GM21786 (cell line): Measurements from ENCODE around the gene PPP3R2.
A peak's percentile ranks its signal among the peaks of the same experiment; 100 is the strongest.
"Not testable (repeated sequence)": the region's sequence is repeated elsewhere in the genome, so short reads cannot be mapped to it uniquely, and the experiment has no call there.

Experiments used
- ATAC-seq: cut with Tn5 transposase; IDR thresholded peaks from one replicate; pipeline ENCODE4 v1.9.1; 2021; ENCODE audit not compliant: unreplicated experiment

The PPP3R2 gene

DNA sequence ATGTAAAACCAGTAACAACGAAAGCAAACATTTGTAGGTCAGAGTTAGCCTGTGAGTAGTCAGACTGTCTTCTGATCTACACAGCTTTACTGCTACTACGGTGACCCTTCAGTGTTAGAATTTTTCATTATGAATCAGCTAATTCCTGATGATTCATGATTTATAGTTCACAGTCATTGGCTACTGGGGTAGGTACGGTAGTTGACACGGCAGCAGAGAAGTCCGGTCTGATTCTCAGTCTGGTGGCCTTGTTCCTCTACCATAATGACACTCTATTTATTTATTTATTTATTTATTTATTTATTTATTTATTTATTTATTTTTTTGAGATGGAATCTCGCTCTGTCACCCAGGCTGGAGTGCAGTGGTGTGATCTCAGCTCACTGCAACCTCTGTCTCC lies 4.7 kb downstream of the PPP3R2 start:
- ATAC-seq, result not testable (repeated sequence)

- no peak for ATAC-seq
Observed at GRCh38 chr9:101587332-101588043, 7.3 kb downstream of the PPP3R2 start.

GRCh38 chr9:101586651-101587050 lies 8.1 kb downstream of the PPP3R2 start:
- peak; percentile 81 for ATAC-seq

DNA sequence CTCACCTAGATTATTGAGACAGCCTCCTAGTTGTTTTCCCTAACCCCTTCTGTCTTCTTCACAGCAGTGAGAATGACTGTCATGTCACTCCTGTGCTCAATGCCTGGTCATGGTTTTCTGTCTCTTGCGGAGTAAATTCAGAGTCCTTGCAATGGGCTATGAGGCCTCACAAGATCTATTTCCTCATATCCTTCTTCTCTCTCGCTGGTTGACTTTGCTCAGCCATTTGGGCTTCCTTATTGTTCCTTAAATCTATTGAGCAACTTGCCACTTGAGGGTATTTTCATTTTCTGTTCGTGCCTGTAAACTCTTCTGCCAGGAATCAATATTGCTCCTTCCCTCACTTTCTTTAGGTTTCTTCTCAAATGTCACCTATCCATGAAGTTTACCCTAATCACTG lies 9.0 kb downstream of the PPP3R2 start:
- no peak for ATAC-seq

- ATAC-seq, result no peak
Observed at GRCh38 chr9:101582553-101582952, 12.2 kb downstream of the PPP3R2 start.

DNA sequence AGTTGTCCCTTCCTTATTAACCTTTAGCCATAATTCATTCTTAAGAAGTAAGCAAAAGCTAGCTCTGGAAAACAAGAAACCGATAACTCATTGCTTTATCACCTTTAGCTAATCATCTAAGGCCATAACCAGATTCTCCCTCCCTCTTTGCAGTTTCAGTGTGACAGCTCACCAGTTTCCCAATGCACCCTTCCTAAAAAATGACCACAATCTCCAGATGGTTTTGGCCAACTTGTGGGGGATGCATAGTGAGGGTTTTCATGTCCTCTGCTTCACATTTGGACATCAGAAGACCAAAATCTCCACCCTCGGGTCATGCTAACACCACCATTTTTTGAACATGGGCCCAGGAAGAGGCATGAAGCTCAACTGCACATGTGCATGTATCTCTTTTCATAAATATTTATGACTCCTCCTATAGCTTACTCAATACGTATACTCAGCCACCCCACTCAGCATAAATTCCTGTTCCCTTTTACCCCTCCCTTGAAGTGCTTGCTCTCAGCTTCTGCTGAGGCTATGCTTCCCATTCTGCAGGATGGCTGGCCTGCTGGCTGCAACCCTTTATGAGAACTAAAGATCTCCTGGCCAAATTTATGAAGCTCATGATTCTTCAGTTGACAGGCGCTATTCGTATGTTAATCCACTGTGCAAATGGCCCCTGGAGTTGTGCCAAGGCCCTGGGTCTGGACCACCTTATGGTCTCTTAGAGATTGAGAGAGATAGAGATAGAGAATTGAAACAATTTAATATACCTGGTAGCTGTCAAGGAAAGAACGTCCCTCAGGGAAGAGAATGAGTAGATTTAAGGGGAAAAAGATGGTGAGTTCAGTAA lies 14.8 kb downstream of the PPP3R2 start:
- ATAC-seq, result no peak

- peak; percentile 81 for ATAC-seq
Observed at GRCh38 chr9:101578378-101578777, 16.4 kb downstream of the PPP3R2 start.

DNA sequence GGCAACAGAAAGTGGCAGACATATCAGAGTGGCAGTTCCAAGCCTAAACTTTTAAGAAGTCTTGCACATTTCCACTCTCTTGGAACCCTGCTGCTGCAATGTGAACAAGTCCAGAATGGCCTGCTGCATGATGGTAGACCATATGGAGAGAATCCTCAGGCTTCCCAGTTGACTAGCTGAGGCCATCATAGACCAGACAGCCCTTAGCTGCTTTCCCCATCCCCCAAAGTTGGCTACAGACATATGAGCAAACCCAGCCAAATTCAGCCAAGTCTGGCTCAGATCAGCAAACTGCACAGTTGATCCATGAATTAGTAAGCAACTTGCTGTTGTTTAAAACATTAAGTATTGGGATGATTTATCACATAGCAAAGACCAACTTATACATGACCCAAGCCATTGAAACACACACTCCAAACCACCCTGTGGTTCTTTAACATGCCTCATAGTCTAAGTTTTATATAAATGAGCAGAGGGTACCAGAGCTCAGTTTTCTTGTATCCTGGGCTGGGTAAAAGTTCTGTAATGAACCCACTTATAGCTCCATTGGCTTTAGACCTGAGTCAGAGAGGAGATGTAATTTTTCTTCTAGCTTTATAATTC lies 19.9 kb downstream of the PPP3R2 start:
- ATAC-seq, result no peak

DNA sequence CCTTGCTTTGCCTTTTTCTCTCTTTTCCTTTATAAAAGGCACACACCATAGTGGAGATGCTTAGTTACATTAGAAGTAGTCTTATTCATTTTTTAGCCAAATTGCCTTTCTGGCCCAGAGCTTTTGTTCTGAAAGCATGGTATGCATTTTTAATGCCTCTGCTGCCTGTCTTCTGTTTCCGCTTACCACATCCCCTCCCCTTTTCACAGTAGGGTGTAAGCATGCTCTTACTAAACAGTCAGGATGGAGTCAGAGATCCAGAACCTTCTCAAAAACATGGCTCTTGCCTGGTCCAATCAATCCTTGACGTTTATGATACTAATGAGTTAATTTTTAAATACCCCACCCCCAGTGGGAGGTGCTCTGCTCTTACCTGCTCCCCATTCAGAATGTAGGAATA lies 22.5 kb downstream of the PPP3R2 start:
- no peak for ATAC-seq

- no peak for ATAC-seq
Observed at GRCh38 chr9:101571114-101571513, 23.7 kb downstream of the PPP3R2 start.

GRCh38 chr9:101569741-101570501 lies 24.8 kb downstream of the PPP3R2 start:
- ATAC-seq, result no peak

DNA sequence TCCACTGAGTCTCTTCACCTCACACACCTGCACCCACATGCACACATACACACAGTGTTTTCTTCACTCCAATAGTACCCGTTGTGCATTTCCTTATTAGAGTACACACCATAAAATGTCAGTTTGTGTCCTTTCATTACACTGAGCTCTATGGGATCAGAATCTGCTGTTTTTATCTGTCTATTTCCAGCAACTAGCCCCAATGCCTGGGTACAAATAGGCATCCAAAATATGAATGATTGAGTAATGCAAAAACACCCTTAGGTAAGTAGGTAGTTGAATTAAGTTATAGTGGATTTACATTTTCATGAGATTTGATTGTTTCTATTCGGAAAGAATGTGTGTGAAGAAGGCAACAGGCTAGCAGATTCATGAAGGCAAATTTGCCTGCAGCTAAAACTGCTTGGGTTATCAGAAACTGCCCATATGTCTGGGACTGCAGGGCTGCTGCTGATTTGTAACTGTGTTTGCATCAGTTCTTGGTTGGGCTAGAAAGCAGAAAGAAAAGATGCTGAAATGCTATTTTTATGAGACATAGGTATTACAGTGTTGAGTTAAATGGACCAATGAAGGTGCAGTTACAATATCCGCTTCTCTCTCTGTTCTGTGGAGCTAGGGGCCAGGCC lies 26.9 kb downstream of the PPP3R2 start:
- no peak for ATAC-seq

- ATAC-seq, result no peak
Observed at GRCh38 chr9:101566904-101567724, 27.7 kb downstream of the PPP3R2 start.

- no peak for ATAC-seq
Observed at GRCh38 chr9:101564252-101564651, 30.5 kb downstream of the PPP3R2 start.

GRCh38 chr9:101562966-101563365 lies 31.8 kb downstream of the PPP3R2 start:
- no peak for ATAC-seq

DNA sequence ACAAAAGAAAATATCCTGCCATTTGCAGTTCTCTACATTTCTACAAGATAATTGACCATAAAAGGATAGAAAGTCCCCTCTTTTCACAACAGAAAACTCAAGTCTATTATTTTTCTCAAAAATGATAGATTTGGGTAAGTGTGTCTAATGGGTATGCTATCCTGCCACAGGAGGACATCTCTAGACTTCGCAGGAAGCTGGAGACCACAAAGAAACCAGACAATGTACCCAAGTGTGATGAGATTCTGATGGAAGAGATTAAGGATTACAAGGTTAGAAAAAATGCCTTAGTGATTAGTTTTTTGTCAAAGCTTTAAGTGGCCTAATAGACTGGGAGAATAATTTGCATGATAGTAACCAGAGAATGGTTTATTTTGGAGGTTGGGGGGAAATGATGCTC lies 33.0 kb downstream of the PPP3R2 start:
- ATAC-seq, result no peak

DNA sequence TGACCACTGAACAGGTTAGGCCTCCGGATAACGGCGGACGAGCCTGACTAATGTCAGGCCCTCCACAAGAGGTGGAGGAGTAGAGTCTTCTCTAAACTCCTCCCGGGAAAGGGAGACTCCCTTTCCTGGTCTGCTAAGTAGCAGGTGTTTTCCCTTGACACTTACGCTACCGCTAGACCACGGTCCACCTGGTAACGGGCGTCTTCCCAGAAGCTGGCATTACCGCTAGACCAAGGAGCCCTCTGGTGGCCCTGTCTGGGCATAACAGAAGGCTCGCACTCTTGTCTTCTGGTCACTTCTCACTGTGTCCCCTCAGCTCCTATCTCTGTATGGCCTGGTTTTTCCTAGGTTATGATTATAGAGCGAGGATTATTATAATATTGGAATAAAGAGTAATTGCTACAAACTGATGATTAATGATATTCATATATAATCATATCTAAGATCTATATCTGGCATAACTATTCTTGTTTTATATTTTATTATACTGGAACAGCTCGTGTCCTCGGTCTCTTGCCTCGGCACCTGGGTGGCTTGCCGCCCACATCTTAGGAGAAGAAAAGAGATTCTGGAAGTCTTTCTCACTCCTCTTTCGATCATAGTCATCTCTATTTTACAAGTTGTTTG lies 45.2 kb downstream of the PPP3R2 start:
- not testable (repeated sequence) for ATAC-seq

- ATAC-seq, result no peak
Observed at GRCh38 chr9:101543098-101543735, 51.6 kb downstream of the PPP3R2 start.
